Measurements from ENCODE around the gene SGIP1.

Gene SGIP1, protein sequence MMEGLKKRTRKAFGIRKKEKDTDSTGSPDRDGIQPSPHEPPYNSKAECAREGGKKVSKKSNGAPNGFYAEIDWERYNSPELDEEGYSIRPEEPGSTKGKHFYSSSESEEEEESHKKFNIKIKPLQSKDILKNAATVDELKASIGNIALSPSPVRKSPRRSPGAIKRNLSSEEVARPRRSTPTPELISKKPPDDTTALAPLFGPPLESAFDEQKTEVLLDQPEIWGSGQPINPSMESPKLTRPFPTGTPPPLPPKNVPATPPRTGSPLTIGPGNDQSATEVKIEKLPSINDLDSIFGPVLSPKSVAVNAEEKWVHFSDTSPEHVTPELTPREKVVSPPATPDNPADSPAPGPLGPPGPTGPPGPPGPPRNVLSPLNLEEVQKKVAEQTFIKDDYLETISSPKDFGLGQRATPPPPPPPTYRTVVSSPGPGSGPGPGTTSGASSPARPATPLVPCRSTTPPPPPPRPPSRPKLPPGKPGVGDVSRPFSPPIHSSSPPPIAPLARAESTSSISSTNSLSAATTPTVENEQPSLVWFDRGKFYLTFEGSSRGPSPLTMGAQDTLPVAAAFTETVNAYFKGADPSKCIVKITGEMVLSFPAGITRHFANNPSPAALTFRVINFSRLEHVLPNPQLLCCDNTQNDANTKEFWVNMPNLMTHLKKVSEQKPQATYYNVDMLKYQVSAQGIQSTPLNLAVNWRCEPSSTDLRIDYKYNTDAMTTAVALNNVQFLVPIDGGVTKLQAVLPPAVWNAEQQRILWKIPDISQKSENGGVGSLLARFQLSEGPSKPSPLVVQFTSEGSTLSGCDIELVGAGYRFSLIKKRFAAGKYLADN

DNA sequence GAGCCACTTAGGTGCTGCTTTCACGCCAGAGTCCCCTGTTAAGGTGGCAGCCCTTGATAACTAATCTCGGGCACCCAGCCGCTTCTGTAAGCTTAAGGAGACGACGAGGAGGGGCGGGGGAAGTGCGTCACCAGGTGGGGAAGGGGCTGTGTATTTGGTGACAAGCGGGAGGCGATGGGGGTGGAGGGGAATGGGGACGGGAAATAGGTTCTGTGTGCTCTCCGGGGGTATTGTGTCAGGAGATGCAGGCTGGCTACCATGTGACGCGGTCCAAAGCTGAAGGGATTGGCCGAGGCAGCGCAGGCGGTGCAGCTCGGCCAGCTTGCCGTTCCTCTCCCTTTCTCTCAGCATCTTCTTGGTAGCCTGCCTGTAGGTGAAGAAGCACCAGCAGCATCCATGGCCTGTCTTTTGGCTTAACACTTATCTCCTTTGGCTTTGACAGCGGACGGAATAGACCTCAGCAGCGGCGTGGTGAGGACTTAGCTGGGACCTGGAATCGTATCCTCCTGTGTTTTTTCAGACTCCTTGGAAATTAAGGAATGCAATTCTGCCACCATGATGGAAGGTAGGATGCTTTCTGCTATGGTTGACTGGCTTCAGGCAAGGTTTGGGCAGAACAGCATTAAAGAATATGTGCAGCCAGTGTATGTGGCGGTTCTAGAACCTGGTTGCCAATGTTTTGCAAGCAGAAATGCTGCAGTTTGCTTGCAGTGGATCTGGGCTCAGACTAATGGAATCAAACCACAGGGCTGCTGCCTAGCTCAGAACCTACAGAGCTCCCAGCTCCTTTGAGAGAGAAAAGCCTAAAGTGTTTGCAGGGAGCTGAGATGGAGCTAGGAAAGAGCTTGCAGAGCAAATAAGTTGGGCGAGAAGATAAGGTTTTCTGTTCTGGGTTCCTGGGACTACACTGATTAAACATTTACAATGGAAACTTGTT lies at the start of gene SGIP1:
Gene SGIP1 (plus strand): TSS at position 350 of the 937 bp plus-strand sequence. CDS start 206 bp downstream, at position 556.
- DNase-seq: peak; percentile 58

DNA sequence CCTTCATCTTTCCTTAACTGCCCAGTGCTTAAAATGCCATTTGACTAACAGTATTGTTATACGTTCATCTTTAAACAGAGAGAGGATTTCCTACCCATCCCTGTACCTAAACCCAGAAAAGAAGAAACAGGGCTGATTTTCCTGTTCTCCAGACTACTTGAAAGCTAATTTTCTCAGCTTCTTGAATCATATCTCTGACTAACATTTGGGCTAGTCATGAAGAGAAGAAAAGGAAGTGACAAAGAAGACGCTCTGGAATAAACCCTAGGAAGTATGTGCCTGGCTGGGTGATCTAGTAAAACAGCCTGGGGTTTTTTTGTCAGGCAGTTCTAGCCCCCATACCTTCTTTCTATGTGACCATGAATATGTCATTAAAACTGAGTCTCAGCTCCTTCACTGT lies 44.8 kb upstream of the SGIP1 start:
- no peak for DNase-seq

DNA sequence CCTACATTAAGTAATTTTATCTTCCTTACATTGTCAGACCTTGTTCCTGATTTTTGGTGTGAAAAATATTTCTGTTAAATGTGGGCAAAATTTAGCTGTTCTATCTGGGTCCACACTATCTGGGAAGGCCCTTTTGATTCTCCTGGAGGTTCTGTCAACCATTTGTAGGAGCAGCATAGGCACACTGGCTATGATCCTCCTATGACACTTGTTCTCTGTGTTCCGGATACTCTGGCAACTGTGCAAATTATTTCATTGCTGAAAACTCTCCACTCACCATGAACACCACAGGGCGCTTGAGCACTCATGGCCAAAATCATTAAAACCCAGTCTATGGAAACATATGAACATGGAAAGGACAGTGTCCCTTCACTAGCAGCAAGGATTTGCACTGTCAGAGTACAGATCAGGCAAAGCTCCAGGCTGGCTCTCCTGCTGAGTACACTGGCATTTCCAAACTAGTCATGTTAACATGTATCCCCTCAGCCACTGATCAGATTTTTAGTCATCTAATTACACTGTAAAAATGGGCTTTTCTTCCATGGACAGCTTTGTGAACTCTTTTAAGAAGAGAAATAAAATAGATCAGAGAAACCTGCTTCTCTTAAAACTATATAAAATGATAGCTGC lies 43.9 kb upstream of the SGIP1 start:
- DNase-seq: no peak

DNA sequence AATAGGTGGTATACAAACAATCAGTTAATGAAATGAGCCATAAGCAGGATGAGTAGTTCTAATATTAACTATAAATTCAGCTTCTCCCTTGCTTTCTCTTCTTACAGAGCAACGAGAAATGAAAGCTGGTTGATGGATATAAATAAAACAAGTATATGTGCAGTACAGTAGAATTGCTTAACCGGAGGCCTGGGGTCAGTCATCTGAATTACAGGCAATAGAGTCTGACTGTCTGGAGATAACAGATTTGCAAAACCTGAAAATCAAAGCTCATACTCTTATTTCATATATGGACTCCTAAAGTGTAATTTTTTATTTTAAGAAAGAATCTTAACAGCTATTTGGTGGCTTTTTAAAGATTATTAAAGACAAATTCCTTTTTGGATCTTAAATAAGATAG lies 43.1 kb upstream of the SGIP1 start:
- DNase-seq: no peak

DNA sequence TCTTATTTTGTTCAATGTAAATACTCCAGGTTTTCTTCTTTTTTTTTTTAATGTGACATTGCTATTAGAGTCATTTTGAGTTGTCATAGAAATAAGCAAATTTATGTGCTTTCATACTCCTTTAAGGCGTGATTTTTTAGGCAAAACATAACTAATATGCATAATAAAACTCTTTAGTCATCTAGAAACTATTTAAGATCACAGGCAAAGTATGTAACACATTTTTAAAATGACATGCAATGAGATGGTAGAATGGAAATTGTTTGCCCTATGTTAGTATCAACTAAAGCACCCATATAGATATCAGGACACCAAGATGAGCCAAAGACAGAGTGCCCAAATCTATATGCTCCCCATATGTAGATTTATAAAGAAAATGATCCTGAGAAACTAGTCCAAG lies 41.5 kb upstream of the SGIP1 start:
- no peak for DNase-seq

DNA sequence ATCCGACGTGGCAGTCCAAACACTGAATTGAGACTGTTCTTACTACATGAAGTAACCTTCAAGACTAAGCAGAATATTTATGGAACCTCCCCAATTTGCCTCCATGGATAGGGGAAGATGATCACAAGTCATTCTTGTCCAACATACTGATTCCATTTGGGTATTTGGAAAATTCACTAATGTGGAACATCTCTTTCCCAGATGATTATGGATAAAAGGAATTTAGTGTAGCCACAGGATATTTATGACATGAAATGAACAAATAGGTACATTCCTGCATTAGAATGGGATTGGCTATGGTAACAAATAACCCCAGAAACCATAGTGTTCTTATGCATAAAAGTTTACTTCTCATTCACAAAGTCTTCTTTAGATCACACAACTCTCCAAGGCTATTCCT lies 40.2 kb upstream of the SGIP1 start:
- DNase-seq: no peak

DNA sequence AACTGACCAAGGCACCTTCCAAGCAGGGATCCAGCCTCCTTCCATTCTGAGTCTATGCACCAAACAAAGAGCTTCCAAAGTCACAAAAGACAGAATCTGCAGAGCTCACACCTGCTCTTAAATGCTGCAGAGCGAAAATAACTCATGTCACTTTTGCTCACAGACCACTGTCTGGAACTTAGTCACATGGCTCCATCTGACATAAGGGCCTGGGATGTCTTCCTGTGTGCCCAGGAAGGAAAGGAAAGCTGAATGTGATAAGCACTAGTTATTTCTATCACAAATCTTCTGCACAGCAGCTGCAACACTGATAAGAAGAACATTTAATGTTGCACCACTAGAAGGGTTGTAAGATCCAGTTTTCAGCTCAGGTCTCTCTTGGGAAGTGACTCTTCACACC lies 39.5 kb upstream of the SGIP1 start:
- DNase-seq: no peak

DNA sequence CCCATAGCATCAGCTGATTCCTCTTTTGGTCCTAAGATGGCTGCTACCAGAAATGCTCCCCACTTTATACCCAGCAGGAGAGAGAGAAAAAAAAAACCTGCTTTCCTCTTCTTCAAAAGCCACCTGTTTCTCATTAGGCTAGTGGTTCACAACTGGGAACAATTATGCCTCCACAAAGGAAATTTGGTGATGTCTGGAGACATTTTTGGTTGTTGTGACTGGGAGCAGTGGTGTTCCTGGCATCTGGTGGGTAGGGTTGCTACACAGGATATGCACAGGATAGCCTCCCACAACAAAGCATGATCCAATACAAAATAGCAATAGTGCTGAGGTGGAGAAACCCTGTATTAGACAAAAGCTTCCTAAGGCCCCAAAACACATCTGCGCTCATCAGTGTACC lies 38.5 kb upstream of the SGIP1 start:
- no peak for DNase-seq

DNA sequence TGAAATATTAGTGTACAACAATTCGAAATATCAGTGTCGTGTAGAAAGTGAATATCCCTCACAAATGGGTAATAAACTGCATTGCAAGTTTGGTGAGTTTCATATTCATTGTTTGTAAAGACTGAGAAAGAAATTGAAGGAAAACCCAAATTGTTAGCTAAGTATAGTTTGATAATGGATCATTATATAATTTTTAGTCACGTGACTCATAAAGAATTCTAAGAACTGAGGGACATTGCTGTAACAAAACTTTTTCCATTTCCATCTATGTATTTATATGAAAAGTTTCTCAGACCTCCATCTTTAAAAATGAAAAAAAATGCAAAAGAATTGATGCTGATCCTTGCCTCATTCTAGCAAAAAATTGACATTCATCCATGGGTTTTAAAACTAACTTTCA lies 36.0 kb upstream of the SGIP1 start:
- no peak for DNase-seq

DNA sequence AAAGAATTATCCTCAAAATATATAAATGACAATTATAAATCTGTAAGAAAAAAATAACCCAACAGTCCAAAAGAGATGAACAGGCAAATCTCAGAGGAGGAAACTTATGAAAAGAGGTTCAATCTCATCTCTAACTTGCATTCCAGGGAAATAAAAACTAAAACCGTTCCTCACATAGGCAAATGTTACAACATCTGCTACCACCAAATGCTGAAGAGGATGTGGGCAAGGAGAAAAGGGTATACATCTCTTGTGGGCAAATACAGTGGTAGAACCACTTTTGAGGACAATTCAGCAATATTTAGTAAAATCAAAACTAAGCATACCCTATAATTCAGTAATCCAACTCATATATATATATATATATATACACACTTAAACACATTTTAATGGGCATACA lies 33.7 kb upstream of the SGIP1 start:
- DNase-seq: no peak

DNA sequence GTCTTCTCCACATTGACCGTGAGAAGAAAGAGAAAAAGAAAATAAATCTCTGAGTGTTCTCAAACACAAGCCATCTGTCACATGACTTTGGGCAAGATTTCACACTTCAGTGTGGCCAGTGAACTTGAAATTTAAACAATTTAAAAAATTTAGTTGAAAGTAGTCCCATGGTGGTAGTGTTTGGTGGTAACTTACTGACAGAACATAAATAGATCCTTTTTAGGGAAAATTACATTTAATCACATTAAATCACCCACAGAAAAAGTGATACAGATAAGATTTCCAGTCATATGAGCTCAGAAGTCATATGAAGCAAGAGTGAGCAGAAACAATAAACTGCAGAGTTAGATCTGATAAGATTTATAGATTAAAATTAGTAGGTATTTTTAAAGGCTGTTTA lies 31.9 kb upstream of the SGIP1 start:
- no peak for DNase-seq

DNA sequence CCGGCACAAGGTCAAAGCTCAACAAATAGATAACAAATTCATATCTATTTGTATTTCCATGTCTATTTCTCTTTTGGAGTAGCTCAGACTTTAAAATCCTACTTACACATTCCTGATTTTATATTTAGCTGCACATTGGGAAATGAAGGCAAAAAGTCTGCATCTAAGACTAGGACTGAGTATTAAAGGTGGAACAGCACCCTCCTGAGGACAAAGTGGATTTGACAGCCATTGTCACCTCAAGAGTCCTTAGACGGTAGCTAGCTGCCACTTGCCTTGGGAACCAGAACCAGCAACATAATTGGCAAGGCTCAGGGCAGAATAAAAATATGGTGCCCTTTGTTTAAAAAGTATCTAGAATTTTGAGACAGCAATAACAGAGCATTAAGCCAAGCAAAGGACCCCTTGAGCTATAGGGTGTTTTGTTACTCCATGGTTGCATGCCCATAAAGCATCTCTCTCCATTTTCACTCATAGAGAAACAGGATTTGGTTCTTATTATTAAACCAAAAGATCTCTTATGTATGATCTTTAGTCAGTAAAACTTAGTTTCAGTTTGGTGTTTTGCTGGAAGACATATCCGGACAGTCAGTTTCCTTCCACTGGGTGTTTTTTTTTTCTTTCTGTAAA lies 30.0 kb upstream of the SGIP1 start:
- peak; percentile 63 for DNase-seq

DNA sequence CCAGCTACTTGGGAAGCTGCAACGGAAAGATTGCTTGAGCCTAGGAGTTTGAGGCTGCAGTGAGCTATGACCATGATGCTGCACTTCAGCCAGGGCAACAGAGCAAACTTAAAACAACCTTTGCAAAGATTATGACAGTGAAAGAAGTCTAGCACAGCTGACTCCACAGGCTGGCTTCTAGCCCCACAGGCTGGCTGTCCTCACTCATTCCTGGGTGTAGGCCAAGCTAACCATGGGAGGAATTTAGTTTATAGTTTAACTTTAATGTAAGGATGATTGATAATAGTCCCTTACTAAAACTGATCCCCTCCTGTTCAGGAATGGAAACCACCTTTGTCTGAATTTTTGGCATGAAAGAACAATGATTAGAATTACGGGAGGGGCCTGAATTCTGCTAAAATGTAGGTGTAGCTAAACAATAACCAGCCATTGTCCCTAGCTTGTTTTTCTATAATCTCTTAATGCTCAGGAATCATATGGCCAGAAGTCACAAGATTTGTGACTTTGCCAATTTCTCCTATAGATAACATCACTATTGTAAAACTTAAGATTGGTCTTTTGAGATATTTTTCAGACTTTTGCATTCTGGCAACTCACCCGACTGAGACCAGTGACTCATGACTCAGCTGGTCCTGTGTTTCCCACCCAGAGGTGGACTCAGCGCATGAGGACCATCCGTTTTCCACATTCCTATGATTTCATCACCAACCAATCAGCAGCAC lies 28.1 kb upstream of the SGIP1 start:
- DNase-seq: no peak

DNA sequence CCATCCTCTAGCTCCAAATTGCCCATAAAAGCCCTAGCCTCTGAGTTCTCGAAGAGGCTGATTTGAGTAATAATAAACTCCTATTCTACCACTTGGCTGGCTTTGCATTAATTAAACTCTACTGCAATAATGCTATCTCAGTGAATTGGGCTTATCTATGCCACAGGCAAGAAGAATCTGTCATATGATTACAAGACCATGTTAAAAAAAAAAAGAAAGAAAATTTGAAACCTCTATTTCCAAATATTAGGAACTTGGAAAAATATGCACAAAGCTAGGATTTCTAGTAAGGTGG lies 27.6 kb upstream of the SGIP1 start:
- DNase-seq: no peak

DNA sequence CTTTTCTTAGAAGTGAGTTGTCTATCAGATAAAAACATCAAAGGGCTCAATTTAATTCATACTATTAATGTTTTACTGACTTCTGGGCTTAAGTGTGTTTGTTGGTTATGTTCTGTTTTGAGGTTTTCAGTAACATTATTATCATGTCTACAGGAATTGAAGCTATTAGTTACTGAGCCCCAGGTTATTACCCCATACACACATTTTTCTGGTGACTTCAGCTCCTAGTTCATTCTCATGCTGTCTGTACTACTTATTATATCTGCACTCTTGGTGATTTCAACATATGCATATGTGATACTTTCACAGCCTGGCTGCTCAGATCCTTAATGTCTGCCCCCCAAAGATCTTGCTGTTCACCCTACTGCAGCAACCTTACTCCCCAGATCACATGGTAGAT lies 27.0 kb upstream of the SGIP1 start:
- DNase-seq: no peak

DNA sequence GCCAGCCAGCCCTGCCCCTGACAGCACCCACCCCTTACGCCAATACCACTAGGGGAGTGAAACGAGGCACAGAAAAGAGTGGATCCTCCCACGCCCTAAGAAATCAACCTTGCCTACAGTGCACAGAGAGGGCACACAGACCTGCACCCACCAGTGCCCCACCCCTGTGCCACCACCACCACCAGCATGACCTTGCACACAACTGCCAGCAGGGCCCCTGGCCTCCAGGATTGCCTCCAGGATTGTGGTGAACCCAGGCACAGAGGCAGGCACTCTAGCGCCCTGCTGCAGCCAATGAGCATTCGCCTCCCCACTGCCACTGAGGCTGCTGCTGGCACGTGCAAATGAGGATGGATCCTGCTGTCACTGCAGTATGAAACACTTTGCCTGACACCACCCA lies 23.5 kb upstream of the SGIP1 start:
- no peak for DNase-seq

DNA sequence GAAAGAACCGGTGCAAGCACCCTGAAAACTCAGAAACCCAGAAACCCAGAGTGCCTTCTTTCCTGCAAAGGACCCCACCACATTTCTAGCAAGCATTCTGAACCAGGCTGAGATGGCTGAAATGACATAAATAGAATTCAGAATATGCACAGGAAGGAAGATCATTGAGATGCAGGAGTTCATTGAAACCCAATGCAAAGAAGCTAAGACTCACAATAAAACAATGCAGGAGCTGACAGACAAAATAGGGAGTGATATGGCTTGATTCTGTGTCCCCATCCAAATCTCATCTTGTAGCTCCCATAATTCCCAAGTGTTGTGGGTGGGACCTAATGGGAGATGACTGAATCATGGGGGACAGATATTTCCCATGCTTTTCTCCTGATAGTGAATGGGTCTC lies 22.8 kb upstream of the SGIP1 start:
- no peak for DNase-seq

DNA sequence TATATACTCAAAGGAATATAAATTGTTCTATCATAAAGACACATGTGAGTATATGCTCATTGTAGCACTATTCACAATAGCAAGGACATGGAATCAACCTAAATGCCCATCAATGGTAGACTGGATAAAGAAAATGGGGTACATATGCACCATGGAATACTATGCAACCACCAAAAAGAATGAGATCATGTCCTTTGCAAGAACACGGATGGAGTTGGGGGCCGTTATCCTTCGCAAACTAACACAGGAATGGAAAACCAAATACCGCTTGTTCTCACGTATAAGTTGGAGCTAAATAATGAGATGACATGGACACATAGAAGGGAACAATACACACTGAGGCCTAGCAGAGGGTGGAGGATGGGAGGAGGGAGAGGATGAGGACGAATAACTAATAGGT lies 16.0 kb upstream of the SGIP1 start:
- DNase-seq: no peak

DNA sequence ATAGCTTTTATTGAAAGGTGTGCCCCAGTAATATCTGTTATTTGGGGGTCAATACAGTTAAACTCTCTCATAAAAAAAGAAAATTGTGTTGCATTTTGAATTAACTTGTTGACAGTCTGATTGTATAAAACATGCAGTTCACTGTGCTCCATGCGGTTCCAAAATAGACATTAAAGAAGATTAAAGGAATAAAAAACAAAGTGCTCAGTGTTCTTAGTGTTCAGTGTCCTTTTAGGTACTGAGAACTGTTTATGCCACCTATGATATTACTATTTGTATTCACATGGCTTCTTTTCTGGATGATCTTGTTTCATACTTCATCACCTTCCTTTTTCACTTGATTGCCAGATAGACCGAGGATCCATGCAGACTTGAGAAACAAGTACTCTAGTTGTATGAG lies 15.3 kb upstream of the SGIP1 start:
- no peak for DNase-seq

DNA sequence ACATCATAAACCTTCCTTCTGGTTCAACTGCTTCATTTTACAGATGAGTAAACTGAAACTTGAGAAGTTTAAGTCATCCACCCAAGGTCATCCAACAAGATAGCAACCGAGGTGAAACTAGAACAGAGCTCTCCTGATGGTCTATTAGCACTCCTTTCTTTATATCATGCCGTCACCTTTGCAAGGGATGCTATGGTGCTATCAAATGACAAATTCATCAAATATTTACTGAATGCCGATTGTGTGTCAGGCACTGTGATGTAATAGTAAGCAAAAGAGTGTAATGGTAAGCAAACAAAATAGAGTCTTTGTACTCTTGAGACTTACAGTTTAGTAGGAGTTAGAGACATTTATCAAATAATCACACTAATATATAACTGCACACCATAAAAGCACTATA lies 14.0 kb upstream of the SGIP1 start:
- DNase-seq: peak; percentile 87

DNA sequence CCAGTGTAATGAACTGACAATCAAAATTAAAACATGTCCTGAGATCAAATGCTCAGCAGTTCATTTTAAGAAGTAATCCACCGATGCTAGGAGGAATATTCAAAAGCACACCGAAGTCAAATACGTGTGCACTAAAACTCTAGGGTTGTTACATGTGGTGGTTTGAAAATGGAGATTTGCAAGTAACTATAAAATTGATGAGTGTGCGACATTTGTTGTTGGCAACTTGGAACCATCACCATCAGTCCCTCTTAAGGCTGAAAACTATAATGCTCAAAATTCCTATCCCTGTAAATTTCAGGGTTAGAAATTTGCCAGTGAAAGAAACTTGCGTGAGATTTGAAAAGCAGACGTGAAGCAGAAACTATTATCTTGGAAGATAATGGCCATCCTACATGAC lies 13.3 kb upstream of the SGIP1 start:
- DNase-seq: no peak
